Activated T-helper 17 cell treated with anti-CD3 and anti-CD28 coated beads, Interleukin-2, amount 50 U/mL, for 72 hours (primary cell): ENCODE results near the gene GRIN1. TPM values are rescaled to one million over a fixed set of nuclear protein-coding genes. Genes with fewer than 3 reads are reported as not detected.
A peak's percentile ranks its signal among the peaks of the same experiment; 100 is the strongest.

Experiments used
- ATAC-seq: fragments of 150-1000 bp; cut with Tn5 transposase; replicated peaks from 2 replicates; pipeline ENCODE4 v1.10.0; 2021; ENCODE audit warnings: mild to moderate bottlenecking, moderate library complexity
- H3K27ac Mint-ChIP-seq: one replicate; pipeline ENCODE4 v1.8.0; 2022; ENCODE audit warnings: mixed read lengths
- H3K27me3 Mint-ChIP-seq: one replicate; pipeline ENCODE4 v1.8.0; 2022; ENCODE audit warnings: mixed read lengths
- H3K36me3 Mint-ChIP-seq: one replicate; pipeline ENCODE4 v1.8.0; 2022; ENCODE audit warnings: low read depth, mild to moderate bottlenecking, mixed read lengths
- H3K4me1 Mint-ChIP-seq: one replicate; pipeline ENCODE4 v1.8.0; 2022; ENCODE audit warnings: mixed read lengths
- H3K4me3 Mint-ChIP-seq: one replicate; pipeline ENCODE4 v1.8.0; 2022; ENCODE audit warnings: mild to moderate bottlenecking, mixed read lengths
- H3K9me3 Mint-ChIP-seq: one replicate; pipeline ENCODE4 v1.8.0; 2022; ENCODE audit warnings: mixed read lengths
- total RNA-seq, 2 donors: library from RNA; stranded (reverse); gene quantifications; one replicate each; pipeline ENCODE4 v1.2.3, GENCODE V29; 2022

GRIN1 gene
- total RNA-seq, 2 donors from 2014 or later, result 0.06 to 1.2 TPM

GRCh38 chr9:137200311-137201204 lies 61.6 kb downstream of the GRIN1 start, which contains the start of gene TPRN:
Gene TPRN (minus strand): TSS chr9:137200741. CDS start chr9:137200711, 30 bp downstream.
- Mint-ChIP-seq H3K27ac (peak within 1 kb of the TSS; percentile 66), H3K36me3 (no peaks in the 10 kb centered on the region), H3K4me3 (peak within 1 kb of the TSS; percentile 85), H3K9me3 (no peaks in the 10 kb centered on the region), H3K4me1 (no peaks in the 10 kb centered on the region), H3K27me3 (no peaks in the 10 kb centered on the region)
- ATAC-seq, result peak; percentile 98

GRCh38 chr9:137201205-137201868 lies 62.4 kb downstream of the GRIN1 start:
- no peak for ATAC-seq
- H3K4me3 Mint-ChIP-seq, result peak overlapping the region; percentile 85
- H3K9me3 Mint-ChIP-seq, result no peaks in the 10 kb centered on the region
- peaks cover 1% of the 10 kb centered on the region for H3K4me1 Mint-ChIP-seq
- peak overlapping the region; percentile 66 for H3K27ac Mint-ChIP-seq
- H3K36me3 Mint-ChIP-seq, result peaks cover under 1% of the 10 kb centered on the region
- H3K27me3 Mint-ChIP-seq, result no peaks in the 10 kb centered on the region

DNA sequence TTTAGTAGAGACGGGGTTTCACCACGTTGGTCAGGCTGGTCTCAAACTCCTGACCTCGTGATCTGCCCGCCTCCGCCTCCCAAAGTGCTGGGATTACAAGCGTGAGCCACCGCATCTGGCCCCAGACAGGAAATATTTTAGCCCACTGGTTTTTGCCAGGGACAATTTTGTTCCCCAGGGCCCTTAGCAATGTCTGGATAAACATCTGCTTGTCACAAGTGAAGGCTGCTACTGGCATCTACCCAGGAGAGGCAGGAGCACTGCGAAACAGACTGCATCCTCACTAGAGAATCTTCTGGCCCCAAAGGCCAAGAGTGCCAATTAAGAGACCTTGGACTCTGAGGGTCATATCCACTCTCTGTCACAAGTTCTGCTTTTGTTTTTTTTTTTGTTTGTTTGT lies 64.0 kb downstream of the GRIN1 start:
- H3K27ac Mint-ChIP-seq, result no peak overlapping the region
- no peaks in the 10 kb centered on the region for H3K9me3 Mint-ChIP-seq
- no peaks in the 10 kb centered on the region for H3K27me3 Mint-ChIP-seq
- peak overlapping the region; percentile 85 for H3K4me3 Mint-ChIP-seq
- H3K36me3 Mint-ChIP-seq, result peaks cover 16% of the 10 kb centered on the region
- ATAC-seq, result no peak
- peaks cover 15% of the 10 kb centered on the region for H3K4me1 Mint-ChIP-seq

GRCh38 chr9:137204731-137205125 lies 65.8 kb downstream of the GRIN1 start:
- Mint-ChIP-seq H3K27me3 (no peaks in the 10 kb centered on the region), H3K4me3 (peak overlapping the region; percentile 90), H3K27ac (peak overlapping the region; percentile 88), H3K36me3 (peaks cover 31% of the 10 kb centered on the region), H3K4me1 (peaks cover 15% of the 10 kb centered on the region), H3K9me3 (no peaks in the 10 kb centered on the region)
- ATAC-seq, result no peak

DNA sequence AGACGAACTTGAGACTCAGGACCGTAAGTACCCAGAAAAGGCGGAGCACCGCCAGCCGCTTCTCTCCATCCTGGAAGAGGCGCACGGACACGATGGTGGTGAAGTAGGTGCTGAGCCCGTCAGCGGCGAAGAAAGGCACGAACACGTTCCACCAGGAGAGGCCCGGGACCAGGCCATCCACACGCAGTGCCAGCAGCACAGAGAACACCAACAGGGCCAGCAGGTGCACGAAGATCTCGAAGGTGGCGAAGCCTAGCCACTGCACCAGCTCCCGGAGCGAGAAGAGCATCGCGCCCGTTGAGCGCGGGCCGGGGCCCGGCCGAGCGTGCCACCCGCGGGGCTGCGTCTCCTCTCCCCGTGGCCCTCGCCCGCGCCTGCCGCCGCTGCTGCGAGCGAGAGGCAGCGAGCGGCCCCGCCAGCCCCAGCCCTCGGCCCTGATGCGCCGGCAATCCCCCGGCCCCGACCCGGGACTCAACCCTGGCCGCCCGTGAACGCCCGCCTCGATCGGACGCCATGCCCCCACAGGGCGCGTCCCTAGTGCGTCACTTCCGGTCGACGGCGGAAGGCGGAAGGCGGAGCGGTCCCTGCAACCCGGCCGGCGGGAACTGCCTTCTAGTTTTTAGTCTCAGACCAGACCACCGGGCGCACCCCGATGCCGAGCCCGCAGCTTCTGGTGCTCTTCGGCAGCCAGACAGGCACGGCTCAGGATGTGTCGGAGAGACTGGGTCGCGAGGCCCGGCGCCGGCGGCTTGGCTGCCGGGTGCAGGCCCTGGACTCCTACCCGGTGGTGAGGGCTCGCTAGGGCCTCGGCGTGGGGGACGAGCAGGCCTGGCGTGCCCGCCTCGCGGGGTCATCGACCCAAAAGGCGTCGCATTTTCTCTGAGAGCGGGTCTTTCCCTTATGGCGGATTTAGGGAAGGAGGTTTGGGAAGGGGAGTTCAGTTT lies 66.4 kb downstream of the GRIN1 start, which contains the start of the genes NDOR1 and TMEM203:
TSS of gene NDOR1 (plus strand) at position 575 of the 944 bp plus-strand sequence. CDS start at position 653, 78 bp downstream.
TSS of gene TMEM203 (minus strand) at position 523 of the 944 bp plus-strand sequence. CDS start at position 289, 234 bp downstream.
- Mint-ChIP-seq H3K4me3 (peak within 1 kb of the TSS; percentile 90), H3K27me3 (no peaks in the 10 kb centered on the region), H3K9me3 (no peaks in the 10 kb centered on the region), H3K36me3 (peaks cover 31% of the 10 kb centered on the region), H3K4me1 (peaks cover 15% of the 10 kb centered on the region), H3K27ac (peak within 1 kb of the TSS; percentile 88)
- peak; percentile 61 for ATAC-seq

DNA sequence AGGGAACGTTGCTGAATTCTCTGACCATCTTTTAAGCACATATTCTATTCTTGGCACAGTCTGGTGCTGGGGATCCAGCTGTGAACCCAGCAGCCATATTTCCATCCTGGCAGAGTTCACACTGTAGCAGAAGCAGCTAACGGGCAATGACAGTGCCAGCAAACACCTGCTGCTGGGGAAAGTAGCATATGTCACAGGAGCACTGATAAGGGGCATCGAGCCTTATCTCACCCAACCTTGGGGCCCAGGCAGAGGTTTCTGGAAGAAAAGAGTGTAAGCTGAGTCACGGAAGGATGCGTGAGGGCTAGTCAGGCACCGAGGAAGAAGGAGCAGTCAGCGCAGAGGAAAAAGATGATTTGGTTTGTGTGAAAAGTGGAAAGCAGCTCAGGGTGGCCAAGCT lies 67.6 kb downstream of the GRIN1 start:
- Mint-ChIP-seq H3K9me3 (no peaks in the 10 kb centered on the region), H3K4me3 (peak overlapping the region; percentile 90), H3K27ac (peak overlapping the region; percentile 88), H3K27me3 (no peaks in the 10 kb centered on the region), H3K4me1 (peaks cover 15% of the 10 kb centered on the region), H3K36me3 (peaks cover 31% of the 10 kb centered on the region)
- ATAC-seq, result no peak

DNA sequence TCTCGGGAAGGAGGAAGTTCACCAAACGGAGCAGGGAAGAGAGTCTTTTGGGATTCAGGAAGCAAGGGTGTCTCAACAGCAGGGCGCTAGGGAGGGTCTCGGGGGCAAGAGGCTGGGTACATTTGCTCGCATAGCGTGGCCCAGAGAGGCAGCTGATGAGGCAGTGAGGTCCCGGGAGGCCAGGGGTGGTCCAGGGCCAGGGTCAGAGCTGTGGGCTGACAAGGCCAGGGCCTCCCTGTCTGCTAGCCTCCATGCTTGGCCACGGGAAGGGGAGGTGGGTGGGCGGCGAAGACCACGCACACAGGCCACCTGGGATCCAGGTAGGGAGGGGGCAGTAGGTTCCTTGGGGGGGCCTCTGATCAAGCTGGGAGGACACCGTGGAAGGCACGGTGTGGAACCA lies 72.6 kb downstream of the GRIN1 start:
- H3K27ac Mint-ChIP-seq, result peak overlapping the region; percentile 60
- no peaks in the 10 kb centered on the region for H3K27me3 Mint-ChIP-seq
- no peak overlapping the region for H3K4me3 Mint-ChIP-seq
- H3K4me1 Mint-ChIP-seq, result peaks cover 12% of the 10 kb centered on the region
- no peak for ATAC-seq
- no peaks in the 10 kb centered on the region for H3K9me3 Mint-ChIP-seq
- H3K36me3 Mint-ChIP-seq, result peaks cover 28% of the 10 kb centered on the region

DNA sequence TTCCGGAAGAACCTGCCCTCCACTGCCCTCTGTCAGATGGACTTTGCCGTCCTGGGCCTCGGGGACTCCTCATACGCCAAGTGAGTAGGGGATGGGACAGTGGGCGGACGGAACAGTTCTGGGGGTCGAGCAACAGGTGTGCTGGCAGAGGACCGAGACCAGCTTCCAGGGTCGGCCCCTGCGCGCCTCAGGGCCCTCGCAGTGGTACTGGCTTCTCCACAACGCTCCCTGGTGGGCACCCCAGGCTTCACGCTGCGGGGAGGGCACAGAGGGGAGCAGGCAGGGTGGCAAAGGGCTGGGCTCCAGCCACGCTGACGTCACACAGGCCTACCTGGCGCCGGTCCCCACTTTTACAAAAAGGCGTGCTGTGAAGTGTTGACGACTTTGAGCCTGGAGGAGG lies 73.6 kb downstream of the GRIN1 start:
- H3K4me1 Mint-ChIP-seq, result peaks cover 2% of the 10 kb centered on the region
- no peak for ATAC-seq
- H3K36me3 Mint-ChIP-seq, result peaks cover 18% of the 10 kb centered on the region
- no peak overlapping the region for H3K27ac Mint-ChIP-seq
- no peak overlapping the region for H3K4me3 Mint-ChIP-seq
- H3K9me3 Mint-ChIP-seq, result no peaks in the 10 kb centered on the region
- H3K27me3 Mint-ChIP-seq, result no peaks in the 10 kb centered on the region

- no peak for ATAC-seq
- H3K4me3 Mint-ChIP-seq, result no peak overlapping the region
- no peaks in the 10 kb centered on the region for H3K9me3 Mint-ChIP-seq
- H3K4me1 Mint-ChIP-seq, result no peaks in the 10 kb centered on the region
- peaks cover 11% of the 10 kb centered on the region for H3K36me3 Mint-ChIP-seq
- H3K27me3 Mint-ChIP-seq, result no peaks in the 10 kb centered on the region
- H3K27ac Mint-ChIP-seq, result no peak overlapping the region
Observed at GRCh38 chr9:137213160-137214060, 74.5 kb downstream of the GRIN1 start.

DNA sequence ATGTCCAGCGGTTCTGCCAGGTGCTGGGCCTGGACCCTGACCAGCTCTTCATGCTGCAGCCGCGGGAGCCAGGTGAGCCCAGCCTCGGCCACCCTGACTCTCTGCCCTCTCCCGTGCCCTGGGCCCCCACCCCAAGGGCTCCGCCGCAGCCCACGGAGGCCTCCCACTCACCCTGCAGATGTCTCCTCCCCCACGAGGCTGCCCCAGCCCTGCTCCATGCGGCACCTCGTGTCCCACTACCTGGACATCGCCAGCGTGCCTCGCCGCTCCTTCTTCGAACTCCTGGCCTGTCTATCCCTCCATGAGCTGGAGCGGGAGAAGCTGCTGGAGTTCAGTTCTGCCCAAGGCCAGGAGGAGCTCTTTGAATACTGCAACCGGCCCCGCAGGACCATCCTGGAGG lies 75.7 kb downstream of the GRIN1 start:
- Mint-ChIP-seq H3K4me1 (no peaks in the 10 kb centered on the region), H3K27me3 (no peaks in the 10 kb centered on the region)

GRCh38 chr9:137215196-137215986 lies 76.4 kb downstream of the GRIN1 start:
- Mint-ChIP-seq H3K36me3 (no peaks in the 10 kb centered on the region), H3K27me3 (no peaks in the 10 kb centered on the region), H3K9me3 (no peaks in the 10 kb centered on the region), H3K27ac (no peak overlapping the region), H3K4me3 (no peak overlapping the region), H3K4me1 (no peaks in the 10 kb centered on the region)
- ATAC-seq, result no peak

More for the DNA sequence above, 75.7 kb downstream of the GRIN1 start:
- H3K27ac Mint-ChIP-seq, result no peak overlapping the region
- H3K36me3 Mint-ChIP-seq, result no peaks in the 10 kb centered on the region
- H3K4me3 Mint-ChIP-seq, result no peak overlapping the region
- no peaks in the 10 kb centered on the region for H3K9me3 Mint-ChIP-seq
- no peak for ATAC-seq

GRCh38 chr9:137216188-137216965 lies 77.4 kb downstream of the GRIN1 start:
- Mint-ChIP-seq H3K36me3 (no peaks in the 10 kb centered on the region), H3K9me3 (no peaks in the 10 kb centered on the region), H3K4me1 (no peaks in the 10 kb centered on the region)

More at GRCh38 chr9:137216188-137216965, 77.4 kb downstream of the GRIN1 start:
- no peak overlapping the region for H3K4me3 Mint-ChIP-seq
- no peak for ATAC-seq
- H3K27ac Mint-ChIP-seq, result no peak overlapping the region
- H3K27me3 Mint-ChIP-seq, result no peaks in the 10 kb centered on the region
